Measurements from ENCODE around the gene FRAT2. TPM values are rescaled to one million over a fixed set of nuclear protein-coding genes. Genes with fewer than 3 reads are reported as not detected.
A peak's percentile ranks its signal among the peaks of the same experiment; 100 is the strongest.

The FRAT2 gene
- total RNA-seq, 1 donor from 2014 or later, result 8.6 TPM

DNA sequence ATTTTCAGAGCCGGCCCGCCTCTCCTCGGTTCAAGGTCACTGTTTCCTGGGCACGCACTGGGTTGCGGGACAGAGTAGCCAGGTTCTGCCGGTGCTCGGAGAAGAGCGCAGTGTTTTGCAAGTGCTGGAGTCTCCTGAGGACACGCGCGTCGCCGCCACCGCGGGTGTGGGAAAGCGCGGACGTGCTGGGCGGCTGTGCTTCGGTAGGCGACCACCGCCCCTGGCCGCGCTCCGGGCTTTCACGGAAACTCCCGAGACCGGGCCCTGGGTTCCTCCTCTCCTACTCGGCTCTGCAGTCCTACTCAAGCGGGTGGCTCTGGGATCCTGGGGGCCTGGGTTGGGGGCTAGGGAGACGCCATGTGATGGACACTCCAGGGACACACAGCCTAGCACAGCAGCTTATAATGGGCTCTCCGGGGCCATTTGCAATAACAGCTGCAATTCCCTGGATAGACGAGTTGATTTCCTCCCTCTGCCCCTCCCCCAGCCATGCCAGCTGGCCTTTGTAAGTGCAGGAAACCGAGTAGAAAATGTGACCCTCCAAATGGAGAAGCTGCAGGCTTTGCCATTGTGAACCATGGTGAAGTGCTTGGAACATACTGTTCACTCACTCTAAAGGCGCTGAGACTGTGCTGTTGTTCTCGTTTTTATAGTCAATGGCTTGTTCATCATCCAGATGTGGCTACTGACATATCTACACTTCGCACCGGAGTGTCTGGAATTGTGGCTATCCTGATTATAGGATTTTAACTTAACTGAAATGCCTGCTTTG lies 13.3 kb downstream of the FRAT2 start:
- Histone ChIP-seq H3K4me3 (peak overlapping the region; percentile 63 to 93), H3K9me3 (no peaks in the 10 kb centered on the region), H3K4me1 (peaks cover 31% of the 10 kb centered on the region), H3K27ac (peak overlapping the region; percentile 97), H3K27me3 (no peaks in the 10 kb centered on the region), H3K36me3 (no peaks in the 10 kb centered on the region)
- intact Hi-C loops (cut with DNase I), result no loop called here
- no peak for TF ChIP-seq POLR2AphosphoS5 (IDR thresholded peaks at IDR 0.05; ENCODE audit: insufficient read depth in 1 of 2, low read depth in 1 of 2)
- no peak for TF ChIP-seq CTCF (IDR thresholded peaks at IDR 0.05)
- TF ChIP-seq POLR2A (IDR thresholded peaks at IDR 0.05), result no peak
- DNase-seq (ENCODE audit: extremely low spot score in 2 of 2), result no peak

DNA sequence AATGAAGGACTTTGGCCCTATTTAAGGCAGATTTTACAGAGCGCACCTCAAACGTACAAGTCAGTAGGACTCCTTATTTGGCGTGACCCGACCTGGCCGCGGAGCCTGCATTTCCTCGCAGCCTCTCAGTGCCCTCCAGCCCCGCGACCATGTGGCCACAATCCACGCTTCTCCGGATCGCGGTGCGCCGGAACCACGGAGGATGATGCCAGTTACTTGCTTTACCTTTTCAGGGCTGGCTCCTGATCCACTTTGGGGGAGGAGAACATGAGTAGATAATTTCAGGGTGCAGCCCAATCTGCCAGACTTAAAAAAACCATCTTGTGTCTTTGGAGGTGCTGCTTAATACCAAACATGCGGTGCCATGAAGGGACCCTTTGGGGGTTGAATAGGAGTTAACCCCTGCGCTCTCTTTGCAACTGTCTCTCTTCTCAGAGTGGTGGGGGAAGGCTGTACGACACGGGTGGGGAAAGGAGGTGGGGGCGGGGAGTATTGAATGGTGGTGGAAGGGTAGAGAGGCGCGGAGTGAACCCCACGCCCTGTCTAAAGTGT lies 14.0 kb downstream of the FRAT2 start:
- H3K27ac ChIP-seq, result peak overlapping the region; percentile 97
- no peak for TF ChIP-seq POLR2A (IDR thresholded peaks at IDR 0.05)
- TF ChIP-seq CTCF (IDR thresholded peaks at IDR 0.05), result no peak
- TF ChIP-seq POLR2AphosphoS5 (IDR thresholded peaks at IDR 0.05; ENCODE audit: insufficient read depth in 1 of 2, low read depth in 1 of 2), result no peak
- no peak for DNase-seq (ENCODE audit: extremely low spot score in 2 of 2)
- peaks cover 31% of the 10 kb centered on the region for H3K4me1 ChIP-seq
- peak overlapping the region; percentile 63 to 93 for H3K4me3 ChIP-seq
- no peaks in the 10 kb centered on the region for H3K36me3 ChIP-seq
- no peaks in the 10 kb centered on the region for H3K27me3 ChIP-seq
- no peaks in the 10 kb centered on the region for H3K9me3 ChIP-seq
- intact Hi-C loops (cut with DNase I), result no loop called here

DNA sequence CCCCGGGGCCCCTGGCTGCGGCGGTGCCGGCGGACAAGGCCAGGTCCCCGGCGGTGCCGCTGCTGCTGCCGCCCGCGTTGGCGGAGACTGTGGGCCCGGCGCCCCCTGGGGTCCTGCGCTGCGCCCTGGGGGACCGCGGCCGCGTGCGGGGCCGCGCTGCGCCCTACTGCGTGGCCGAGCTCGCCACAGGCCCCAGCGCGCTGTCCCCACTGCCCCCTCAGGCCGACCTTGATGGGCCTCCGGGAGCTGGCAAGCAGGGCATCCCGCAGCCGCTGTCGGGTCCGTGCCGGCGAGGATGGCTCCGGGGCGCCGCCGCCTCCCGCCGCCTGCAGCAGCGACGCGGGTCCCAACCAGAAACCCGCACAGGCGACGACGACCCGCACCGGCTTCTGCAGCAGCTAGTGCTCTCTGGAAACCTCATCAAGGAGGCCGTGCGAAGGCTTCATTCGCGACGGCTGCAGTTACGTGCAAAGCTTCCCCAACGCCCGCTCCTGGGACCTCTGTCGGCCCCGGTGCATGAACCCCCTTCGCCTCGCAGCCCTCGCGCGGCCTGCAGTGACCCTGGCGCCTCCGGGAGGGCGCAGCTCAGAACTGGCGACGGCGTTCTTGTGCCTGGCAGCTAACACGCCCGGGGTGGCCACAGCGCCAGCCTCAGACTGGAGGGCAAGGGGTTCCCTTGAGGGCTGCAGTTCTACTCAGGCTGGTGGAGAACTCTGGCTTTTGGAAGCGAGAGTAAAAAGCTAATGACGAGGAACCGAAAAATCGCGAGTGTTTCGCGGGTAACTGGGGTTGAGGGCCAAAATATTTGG lies 14.7 kb downstream of the FRAT2 start:
- Histone ChIP-seq H3K4me1 (peaks cover 31% of the 10 kb centered on the region), H3K27me3 (no peaks in the 10 kb centered on the region), H3K9me3 (no peaks in the 10 kb centered on the region), H3K27ac (peak overlapping the region; percentile 97), H3K4me3 (peak overlapping the region; percentile 63 to 93), H3K36me3 (no peaks in the 10 kb centered on the region)
- TF ChIP-seq CTCF (IDR thresholded peaks at IDR 0.05), result no peak
- TF ChIP-seq POLR2AphosphoS5 (IDR thresholded peaks at IDR 0.05; ENCODE audit: insufficient read depth in 1 of 2, low read depth in 1 of 2), result peak in 1 of 2 donors; percentile 38
- intact Hi-C loops (cut with DNase I), result no loop called here
- DNase-seq (ENCODE audit: extremely low spot score in 2 of 2), result no peak

DNA sequence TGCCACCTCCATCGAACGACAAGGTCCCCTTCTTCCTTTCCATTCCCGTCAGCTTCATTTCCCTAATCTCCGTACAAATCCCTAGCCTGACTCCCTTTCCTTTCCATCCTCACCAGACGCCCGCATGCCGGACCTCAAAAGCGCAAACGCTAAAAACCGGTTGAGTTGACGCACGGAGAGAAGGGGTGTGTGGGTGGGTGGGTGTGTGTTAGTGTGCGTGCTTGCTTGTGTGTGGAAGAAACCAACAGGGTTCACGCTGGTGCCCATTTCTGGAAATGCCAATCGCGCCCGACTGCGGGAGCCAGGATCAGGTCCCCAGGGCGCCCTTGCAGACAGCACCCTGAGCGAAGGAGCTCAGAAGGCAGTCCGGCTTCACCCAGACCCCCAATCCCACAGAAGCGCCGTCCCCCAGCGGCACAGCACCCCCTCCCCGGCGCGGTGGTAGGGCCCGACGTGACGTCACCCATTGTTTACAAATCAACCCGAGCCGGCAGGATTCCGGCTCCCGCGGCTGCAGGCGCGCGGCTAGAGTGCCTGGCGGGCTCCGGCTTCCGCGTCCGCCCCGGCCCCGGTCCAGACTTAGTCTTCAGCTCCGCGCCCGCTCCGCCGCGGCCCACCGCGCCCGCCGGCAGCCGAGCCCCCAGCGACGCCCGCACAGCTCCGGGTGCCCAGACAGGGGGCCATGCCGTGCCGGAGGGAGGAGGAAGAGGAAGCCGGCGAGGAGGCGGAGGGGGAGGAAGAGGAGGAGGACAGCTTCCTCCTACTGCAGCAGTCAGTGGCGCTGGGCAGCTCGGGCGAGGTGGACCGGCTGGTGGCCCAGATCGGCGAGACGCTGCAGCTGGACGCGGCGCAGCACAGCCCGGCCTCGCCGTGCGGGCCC lies 15.5 kb downstream of the FRAT2 start, which contains the start of gene FRAT1:
TSS of gene FRAT1 (plus strand) at position 500 of the 880 bp plus-strand sequence. CDS start at position 683, 183 bp downstream.
- Histone ChIP-seq H3K4me3 (peak within 1 kb of the TSS; percentile 63 to 93), H3K9me3 (no peaks in the 10 kb centered on the region), H3K27me3 (no peaks in the 10 kb centered on the region), H3K27ac (peak within 1 kb of the TSS; percentile 97), H3K4me1 (peaks cover 31% of the 10 kb centered on the region), H3K36me3 (no peaks in the 10 kb centered on the region)
- peak in 1 of 2 donors; percentile 94 for DNase-seq (ENCODE audit: extremely low spot score in 2 of 2)
- peak in 1 of 2 donors; percentile 63 for TF ChIP-seq POLR2A (IDR thresholded peaks at IDR 0.05)
- no peak for TF ChIP-seq CTCF (IDR thresholded peaks at IDR 0.05)
- TF ChIP-seq POLR2AphosphoS5 (IDR thresholded peaks at IDR 0.05; ENCODE audit: insufficient read depth in 1 of 2, low read depth in 1 of 2), result peak; percentile 47 to 84
- intact Hi-C loops (cut with DNase I), result no loop called here
